Stimulated activated CD8-positive, alpha-beta memory T cell treated with anti-CD3 and anti-CD28 coated beads, Interleukin-4, amount 100 ng/mL, for 48 hours (primary cell): Measurements from ENCODE around the gene QRICH1.

Source experiments
- DNase-seq: peaks from one replicate; pipeline ENCODE4 v3.0.0-alpha.2; 2020

QRICH1 gene

DNA sequence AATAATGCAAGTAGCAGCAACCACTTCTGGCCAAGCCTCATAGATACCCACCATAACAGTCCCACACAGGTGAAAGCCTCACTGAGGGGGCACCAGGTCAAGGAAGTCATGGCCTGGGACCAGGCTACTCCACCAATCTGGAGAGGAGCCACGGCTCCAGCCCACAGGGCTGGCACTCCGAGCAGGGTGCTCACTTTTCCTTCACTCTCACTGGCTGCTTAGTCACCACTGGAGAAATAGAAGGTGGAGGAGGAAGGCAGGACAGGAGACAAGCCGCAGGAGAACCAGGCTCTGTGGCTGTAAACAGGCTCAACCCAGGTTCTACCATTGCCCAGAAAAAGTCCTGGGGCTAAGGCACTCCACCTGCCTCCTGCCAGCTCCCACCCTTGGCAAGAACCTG is 25.6 kb upstream of the QRICH1 start:
- DNase-seq: no peak

DNA sequence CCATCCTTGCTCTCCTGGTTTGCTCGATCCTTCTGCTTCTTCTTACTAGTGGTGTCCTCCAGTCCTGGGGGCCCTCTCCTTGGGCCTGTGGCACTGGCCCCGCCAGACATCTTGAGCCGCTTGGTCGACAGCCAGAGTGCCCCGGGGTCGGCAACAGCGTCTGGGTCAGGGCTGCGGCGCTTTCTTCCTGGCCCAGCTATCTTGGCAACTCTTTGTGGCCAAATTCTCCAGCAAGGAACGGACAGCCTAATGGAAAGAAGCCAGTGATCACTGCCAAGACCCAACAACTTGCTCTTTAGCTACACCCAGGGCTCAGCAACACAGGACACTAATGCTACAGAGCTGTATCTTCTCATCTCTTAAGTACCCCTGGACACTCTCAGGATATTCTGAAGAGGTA is 25.2 kb upstream of the QRICH1 start:
- DNase-seq: no peak

DNA sequence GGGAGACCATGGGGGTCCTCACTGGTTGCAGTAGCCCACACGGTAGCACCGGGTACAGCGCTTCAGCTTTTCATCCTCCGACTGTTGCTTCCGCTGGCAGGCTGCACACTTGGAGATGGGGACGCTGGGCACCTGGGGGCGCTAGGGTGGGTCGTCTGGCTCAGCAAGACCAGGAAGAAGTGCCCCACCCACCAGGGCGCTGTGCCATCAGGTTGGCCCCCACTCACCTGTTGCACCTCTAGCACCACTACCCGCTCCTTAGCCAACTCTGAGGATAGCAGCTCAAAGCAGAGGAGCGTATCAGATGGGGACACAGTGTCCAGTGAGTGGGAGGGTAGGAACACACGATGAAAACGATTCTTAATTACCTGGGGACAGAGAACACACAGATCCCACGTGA is 18.4 kb upstream of the QRICH1 start:
- no peak for DNase-seq

DNA sequence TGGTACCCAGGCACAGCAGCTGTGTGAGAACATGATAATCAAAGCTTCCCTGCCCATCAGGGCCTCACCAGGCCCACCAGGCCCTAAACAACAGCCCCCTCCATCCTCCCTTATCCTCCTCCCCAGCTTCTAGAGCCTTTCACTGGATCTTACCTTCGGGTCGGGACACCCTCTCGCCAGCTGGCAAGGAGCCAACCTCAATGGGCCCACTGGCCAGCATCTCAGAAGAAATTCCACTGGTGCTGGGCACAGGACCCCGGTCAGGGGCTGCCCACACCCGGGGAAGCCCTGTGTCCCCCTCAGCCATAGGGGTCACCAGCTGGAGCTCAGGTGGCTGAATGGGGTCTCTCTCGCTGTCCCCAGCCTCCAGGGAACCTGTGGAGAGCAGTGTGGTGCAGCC is 17.5 kb upstream of the QRICH1 start:
- no peak for DNase-seq

DNA sequence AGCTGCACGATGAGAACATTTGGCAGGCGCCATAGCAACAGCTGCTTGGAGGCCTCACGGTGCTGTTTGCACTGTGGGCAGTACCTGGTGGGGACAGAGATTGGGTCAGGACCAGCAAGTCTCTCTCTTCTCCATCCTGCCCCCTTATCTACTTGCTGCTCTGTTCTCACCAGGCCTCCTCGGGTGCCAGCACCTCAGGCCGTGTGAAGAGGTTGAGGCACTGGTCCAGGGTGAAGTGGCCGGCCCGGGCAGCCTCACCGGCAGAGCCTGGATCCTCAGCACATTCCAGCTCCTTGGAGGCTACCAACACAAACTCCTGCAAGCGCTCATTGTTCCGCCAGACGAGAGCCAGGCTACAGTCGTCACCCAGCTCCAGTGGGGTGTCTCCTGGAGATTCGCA is 16.9 kb upstream of the QRICH1 start:
- DNase-seq: no peak

DNA sequence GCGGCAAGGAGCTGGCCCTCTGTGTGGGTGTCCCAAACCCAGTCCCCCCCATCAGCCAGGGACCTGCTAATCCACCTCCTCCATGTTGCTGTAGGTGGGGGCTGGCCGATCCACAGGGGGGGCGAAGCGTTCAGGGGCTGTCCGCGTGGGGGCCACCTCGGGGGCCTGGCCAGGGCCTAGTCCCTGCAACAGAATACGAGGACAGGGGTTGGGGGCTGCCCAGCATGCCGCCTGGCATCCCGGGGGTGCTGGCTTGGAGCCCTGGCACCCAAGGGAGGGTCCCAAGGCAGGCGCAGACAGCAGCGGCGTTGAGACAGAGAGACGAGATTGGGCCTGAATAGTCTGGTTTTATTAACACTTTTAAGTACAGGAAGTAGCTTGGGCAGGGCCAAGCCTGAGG is 14.5 kb upstream of the QRICH1 start:
- DNase-seq: no peak

DNA sequence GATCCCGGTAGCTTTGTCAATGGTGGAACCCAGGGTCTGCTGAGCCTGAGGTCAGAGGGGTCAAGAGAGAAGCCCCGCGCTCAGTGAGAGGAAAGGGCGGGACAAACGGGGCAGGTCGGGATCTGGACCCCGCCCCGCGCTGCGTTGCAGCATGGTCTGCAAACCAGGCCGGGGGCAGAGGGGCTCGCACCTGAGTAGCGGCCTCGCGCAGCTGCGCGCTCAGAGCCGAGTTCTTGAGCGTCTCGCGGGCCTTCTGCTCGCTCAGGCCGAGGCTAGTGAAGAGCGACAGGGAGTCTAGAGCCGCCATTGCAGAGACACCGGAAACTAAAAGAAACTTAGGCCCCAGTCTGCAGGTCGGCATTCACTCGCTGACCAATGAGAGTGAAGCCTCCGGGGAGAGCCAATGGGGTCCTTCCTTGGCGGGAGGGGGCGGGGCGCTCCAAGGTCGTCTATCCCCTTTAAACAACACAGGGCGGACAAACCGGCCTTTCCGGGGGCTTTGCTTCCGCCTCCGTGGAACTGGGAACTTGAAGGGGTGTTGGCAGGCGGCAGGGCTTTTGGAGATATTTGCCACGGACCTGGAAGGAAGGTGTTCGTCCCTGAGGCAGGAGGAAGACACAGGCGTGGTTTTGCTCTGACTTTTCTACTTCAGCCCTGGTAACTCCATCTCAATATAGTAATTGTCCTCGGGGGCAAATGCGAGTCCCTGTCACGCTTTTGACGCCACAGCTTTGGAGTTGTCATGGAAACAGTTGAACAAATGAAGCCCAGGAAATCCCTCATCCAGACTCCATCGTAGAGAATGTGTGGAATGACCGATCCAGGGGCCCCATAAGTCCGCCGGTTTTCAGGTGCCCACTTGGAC is 10.8 kb upstream of the QRICH1 start, which contains the start of gene QARS1:
Gene QARS1, minus strand, starts transcription at position 331 of the 865 bp plus-strand sequence. Its CDS starts 24 bp downstream, at position 307.
- peak; percentile 92 for DNase-seq

DNA sequence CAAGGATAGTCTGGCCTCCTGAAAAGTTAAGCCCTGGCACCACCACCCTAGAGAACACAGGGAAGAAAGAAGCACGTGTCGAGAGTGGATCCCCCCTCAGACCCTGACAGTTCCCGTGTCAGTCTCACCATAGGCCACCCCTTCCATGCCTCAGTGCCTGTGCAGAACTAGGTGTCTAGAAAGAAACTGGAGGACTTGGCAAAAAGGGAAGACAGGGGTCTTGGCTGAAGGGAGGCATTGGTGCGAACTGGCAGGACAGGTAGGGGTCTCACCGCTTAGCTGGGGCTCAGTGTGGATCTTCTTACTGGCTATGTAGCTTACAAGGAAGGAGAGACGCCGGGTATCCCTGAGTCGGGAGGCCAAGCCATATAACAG is 10.2 kb upstream of the QRICH1 start:
- no peak for DNase-seq

DNA sequence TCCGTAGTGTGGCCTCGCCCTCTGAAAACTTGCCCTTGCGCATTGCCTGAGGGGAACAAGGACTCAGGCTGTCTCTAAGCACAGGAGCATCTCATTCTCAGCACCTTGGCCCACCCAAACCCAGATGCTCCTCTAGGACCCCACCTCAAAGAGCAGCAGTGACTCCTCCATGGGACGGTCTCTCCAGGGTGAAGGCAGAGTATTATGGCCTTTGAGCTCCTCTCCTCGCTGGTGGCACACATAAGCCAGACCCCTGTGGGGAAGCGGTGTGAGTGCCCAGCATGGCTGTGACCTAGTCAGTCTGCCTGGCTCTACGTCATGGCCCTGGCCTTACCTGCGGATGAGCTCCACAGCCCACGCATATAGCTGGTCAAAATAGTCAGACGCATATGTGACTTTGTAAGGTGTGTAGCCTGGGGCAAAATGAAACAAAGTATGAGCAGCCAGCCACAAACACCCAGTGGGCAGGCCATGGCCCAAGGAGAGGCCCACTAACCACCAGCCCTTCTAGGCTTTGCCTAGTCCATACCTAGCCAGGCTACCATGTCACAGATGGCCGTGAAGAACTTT is 6.3 kb upstream of the QRICH1 start:
- DNase-seq: no peak

DNA sequence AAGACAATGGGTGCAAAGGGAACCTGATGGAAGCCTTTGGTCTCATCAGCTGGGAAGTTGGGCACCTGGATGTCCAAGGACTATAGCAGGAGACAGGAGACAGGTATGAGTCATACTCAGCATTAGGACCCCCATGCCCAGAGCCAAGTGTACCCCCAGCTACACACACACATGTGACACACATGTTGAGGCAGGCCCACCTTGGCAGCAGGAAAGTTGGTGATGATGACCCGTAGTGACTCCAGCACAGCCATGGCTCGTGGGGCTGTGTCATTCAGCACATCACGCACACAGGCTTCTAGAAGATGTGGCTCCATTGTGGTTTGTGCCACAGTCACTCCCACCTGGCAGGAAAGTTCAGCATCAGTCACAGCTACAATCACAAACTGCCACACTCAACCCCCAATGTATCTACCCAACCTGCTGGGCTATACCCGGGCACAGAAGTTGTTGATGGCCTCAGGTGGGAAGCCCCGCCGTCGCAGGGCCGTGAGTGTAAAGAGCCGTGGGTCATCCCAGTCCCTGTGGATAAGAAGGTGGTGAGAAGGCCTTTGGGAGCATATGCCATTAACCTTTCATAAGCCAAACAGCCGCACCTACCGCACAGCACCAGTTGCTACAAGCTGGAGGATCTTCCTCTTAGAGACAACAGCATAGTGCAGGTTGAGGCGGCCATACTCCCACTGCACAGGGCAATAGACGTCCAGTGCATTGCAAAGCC is 5.2 kb upstream of the QRICH1 start:
- DNase-seq: no peak

DNA sequence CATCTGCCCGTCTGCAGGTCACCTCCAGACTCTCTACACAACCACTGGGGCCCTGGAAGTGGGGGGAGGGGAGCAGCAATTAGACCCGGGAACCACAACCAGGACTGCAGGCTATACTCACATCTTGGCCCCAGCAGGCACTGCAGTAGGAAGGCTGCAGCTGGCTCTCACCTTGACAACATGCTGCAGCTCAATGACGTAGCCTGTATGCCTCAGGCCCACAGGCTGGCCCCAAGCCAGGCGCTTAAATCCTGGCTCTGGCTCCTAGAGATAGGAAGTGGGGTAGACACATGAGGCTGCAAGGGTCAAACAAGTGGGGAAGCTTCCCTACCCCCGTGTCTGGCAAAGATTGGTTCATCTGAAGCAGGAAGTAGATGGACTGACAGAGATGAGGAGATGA is 4.6 kb upstream of the QRICH1 start:
- DNase-seq: no peak

DNA sequence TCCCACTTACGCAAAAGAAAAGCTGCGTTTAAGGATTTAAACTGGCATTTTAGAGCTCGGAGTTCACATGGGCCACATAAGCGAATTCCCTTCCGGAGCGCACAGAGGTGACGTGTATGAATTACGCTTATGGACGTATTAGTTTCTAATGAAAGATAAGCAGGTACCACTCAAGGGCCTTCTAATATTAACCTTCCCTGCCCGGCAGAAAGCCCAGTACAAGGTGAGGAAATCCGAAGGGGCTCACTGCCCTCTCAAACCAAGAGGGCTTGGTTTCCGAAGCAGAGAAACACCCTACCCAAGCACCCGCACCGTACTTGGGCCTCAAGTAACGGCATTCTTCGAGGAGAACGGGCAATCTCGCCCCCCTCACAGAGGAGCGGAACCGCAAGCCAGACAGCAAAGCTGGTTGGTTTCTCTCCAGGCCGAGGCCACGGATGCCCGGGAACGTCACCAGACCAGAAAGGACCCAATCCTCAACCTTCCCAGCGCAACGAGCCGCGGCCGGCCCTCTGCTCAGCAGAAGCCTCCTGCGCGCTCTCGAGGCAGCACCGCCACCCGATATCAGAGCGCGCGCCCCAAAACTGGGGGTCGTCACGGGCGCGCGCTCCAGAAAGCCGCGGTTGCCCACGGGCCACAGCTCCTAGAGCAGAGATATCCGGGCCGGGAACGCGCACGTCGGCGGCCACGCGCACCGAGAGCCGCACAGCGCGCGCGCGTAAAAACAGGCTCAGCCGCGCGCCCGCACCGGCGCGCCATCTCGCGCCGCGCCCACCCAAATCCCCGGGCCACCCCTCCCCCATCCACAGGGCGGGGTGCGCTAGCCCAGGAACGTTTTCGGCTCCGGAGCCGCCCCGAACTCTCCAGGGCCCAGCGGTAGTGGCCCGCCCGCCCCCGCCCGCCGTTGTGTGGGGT is 676 bp downstream of the QRICH1 start:
- DNase-seq: peak; percentile 90

DNA sequence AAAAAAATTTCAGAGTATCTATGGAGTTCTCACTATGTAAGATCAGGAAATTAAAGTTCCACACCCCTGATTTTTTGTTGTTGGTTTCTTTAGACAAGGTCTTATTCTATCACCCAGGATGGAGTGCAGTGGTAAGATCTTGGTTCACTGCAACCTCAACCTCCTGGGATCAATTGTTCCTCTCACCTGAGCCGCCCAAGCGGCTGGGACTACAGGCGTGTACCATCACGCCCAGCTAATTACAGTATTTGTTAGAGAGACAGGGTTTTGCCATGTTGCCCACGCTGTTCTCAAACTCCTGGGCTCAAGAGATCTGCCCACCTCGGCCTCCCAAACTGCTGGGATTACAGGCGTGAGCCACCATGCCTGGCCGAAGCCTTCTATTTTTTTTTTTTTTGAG is 12.4 kb downstream of the QRICH1 start:
- no peak for DNase-seq

DNA sequence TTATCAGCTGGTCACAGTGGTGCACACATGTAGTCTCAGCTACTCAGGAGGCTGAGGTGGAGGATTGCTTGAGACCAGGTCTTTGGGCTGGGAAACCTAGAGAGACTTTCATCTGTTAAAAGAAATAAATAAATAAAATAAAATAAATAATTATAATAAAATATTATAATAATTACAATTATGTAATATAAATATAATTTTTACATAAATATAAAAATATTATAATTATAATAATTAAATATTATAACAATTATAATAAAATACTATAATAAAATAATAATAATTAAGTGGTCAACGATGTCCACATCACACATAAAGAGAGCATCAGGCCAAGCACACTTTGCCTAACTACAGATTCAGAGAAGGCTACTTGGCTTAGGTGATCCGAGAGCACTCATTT is 14.6 kb downstream of the QRICH1 start:
- no peak for DNase-seq

DNA sequence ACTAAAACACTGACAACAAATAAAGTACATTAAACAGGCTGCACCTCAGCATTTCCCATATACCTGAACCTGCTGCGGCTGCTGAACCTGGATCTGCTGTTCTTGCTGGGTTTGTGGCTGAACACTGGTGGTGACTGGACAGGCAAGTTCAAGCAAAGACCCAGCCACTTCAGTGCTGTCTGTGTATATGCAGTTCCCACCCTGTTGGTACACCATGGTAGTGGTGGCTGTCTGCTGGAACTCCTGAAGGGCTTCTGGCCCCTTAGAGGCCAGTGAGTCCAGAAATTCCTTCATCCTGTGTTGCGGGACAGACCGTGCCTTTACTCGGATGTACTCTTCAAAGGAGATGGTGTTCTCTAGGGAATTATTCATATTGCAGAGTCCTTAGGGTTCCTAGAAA is 17.2 kb downstream of the QRICH1 start:
- DNase-seq: no peak

DNA sequence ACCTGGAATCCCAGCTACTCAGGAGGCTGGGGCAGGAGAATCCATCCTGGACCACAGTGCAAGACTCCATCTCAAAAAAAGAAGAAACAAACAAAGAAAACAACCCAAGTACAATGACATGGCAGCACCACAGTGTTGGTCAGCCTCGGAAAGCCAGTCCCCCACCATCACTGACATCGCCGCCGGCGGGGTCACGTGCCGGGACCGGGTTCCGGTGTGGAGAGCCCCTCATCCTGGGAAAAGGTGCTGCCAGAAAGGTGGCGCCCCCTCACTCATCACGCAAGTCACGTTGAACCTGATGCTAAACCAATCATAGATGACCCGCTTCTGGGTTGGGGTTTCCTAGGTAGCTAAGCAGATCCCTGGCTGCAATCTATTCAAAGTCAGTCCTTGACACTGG is 17.8 kb downstream of the QRICH1 start:
- DNase-seq: no peak

DNA sequence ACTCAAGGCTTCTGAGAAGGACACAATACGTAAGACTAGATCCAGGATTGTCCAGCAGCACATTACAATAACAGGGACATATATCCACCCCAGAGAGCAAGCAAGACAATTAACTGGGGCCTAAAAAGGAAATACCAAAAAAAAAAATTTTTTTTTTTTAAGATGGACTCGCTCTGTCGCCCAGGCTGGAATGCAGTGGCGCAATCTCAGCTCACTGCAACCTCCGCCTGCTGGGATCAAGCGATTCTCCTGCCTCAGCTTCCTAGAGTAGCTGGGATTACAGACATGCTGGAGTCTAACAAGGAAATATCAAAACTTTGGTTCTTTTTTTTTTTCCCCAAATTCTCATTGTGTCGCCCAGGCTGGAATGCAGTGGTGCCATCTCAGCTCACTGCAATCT is 35.9 kb downstream of the QRICH1 start:
- no peak for DNase-seq

DNA sequence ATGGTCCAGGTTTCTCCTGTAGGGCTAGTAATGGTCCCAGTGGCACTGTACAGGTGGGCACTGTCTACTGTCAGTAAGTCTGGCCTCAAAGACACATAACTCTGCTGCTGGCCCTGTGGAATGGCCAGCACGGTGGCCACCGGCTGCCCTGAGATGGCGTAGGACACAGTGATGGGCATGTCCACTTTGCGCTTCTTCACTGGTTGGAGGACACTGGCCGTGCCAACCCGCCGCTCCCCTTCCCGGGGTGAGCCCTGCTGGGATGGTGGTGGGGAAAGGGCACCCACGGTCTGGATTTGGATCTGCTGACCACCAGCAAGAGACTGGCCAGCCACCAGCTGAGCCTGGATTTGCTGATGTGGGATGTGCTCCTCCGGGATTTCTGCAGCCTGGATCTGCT is 36.6 kb downstream of the QRICH1 start:
- no peak for DNase-seq

DNA sequence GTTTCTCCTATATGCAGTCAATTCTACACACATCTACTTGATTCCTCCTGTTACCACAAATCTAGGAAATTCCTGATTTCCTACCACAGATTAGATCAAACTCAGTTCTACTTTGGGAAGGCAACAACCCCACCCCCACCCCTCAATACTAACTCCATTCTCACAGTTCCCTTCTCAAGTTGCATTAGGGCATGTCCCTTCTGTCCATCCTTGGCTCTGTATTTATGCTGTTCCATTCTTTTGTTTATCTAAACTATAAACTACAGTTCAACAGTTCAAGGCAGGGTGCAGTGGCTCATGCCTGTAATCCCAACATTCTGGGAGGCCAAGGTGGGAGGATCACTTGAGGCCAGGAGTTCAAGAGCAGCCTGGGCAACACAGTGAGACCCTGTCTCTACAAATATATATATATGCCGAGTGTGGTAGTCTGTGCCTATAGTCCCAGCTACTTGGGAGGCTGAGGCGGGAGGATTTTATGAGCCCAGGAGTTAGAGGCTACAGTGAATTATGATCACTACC is 39.5 kb downstream of the QRICH1 start:
- DNase-seq: no peak

DNA sequence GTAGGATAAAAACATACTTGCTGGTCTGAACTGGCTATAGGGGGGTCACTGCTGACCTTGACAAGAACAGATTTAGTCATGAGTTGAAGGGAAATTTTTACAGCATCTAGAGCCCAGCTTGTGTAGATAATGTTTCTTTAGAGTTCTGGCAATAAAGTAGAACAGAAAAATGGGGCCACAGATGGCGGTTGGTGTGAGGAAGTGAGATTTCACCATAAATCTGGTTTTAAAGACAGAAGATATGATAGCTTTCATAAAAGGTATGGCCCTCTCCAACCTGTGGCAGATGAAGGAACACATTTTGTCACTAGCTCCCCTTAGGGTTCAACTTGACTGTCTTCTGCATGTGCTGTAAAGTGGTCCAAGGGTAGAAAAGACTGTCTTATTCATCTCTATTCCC is 40.3 kb downstream of the QRICH1 start:
- DNase-seq: no peak

DNA sequence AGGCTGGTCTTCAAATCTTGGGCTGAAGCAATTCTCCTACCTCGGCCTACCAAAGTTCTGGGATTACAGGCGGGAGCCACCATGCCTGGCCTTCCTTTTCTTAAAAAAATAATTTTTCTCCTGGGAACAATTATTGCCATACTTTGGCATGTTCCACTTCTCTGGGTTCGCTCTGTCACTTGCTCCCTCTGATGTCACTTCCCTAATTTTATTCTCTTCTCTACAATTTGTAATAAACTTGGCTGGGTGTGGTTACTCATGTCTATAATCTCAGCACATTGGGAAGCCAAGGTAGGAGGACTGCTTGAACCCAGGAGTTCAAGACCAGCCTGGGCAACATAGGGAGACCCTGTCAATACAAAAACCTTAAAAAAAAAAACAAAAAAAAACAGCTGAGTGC is 58.6 kb downstream of the QRICH1 start:
- no peak for DNase-seq

DNA sequence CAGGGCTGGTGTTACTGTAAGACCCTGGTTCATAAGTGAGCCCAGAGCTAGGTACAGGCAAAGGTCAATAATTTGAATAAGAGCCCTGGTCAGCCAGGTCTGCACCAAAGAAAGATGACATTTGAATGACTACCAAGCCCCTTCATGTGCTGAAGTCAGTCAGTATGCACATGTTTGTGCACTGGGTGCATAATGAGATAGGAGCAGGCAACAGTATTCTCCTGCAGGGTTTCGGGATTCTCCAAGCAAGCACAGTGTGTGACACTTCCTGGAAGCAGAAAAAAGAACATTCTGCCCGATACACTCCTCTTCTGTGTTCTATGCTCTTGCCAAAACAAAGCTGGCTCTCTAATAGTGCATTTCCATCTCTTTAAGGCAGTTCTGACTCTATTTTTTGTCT is 59.2 kb downstream of the QRICH1 start:
- DNase-seq: no peak
